ENCODE measurements around the gene MNAT1.
A peak's percentile ranks its signal among the peaks of the same experiment; 100 is the strongest.

MNAT1 gene

GRCh38 chr14:60707858-60708257 lies 26.7 kb upstream of the MNAT1 start:
- CTCF ChIA-PET: no interaction called here
- no peak for DNase-seq (ENCODE audit: extremely low spot score)
- TF ChIP-seq CTCF (IDR thresholded peaks at IDR 0.05; ENCODE audit: control extremely low read depth, extremely low read depth, low read depth, missing control alignments): no peak
- POLR2A ChIA-PET: no interaction called here

GRCh38 chr14:60710494-60710893 lies 24.1 kb upstream of the MNAT1 start:
- no peak for TF ChIP-seq CTCF (IDR thresholded peaks at IDR 0.05; ENCODE audit: control extremely low read depth, extremely low read depth, low read depth, missing control alignments)
- CTCF ChIA-PET: no interaction called here
- no peak for DNase-seq (ENCODE audit: extremely low spot score)
- POLR2A ChIA-PET: no interaction called here

GRCh38 chr14:60713513-60713912 lies 21.0 kb upstream of the MNAT1 start:
- no peak for TF ChIP-seq CTCF (IDR thresholded peaks at IDR 0.05; ENCODE audit: control extremely low read depth, extremely low read depth, low read depth, missing control alignments)
- ChIA-PET CTCF (no interaction called here), POLR2A (interaction anchor here (0.5 kb wide), 1 partner anchor 9 kb away, joined by 5 read pairs; no protein-coding TSS in a partner anchor)
- no peak for DNase-seq (ENCODE audit: extremely low spot score)

GRCh38 chr14:60720391-60720790 lies 14.2 kb upstream of the MNAT1 start:
- DNase-seq (ENCODE audit: extremely low spot score): no peak
- TF ChIP-seq CTCF (IDR thresholded peaks at IDR 0.05; ENCODE audit: control extremely low read depth, extremely low read depth, low read depth, missing control alignments): no peak
- ChIA-PET CTCF (interaction anchor here (1.3 kb wide), 1 partner anchor 13 kb away, joined by 3 read pairs; the partner anchor contains the start of gene MNAT1), POLR2A (no interaction called here)

- DNase-seq (ENCODE audit: extremely low spot score): no peak
- TF ChIP-seq CTCF (IDR thresholded peaks at IDR 0.05; ENCODE audit: control extremely low read depth, extremely low read depth, low read depth, missing control alignments): no peak
- POLR2A ChIA-PET: no interaction called here
- CTCF ChIA-PET: no interaction called here
Observed at GRCh38 chr14:60720962-60721325, 13.6 kb upstream of the MNAT1 start.

GRCh38 chr14:60721326-60722106 lies 13.0 kb upstream of the MNAT1 start:
- DNase-seq (ENCODE audit: extremely low spot score): peak; percentile 59
- ChIA-PET POLR2A (no interaction called here), CTCF (no interaction called here)
- peak; percentile 48 for TF ChIP-seq CTCF (IDR thresholded peaks at IDR 0.05; ENCODE audit: control extremely low read depth, extremely low read depth, low read depth, missing control alignments)

Measured in GM10248 (cell line).